HCT116 (cell line): Measurements from ENCODE around the gene SLC2A1. TPM values are rescaled to one million over a fixed set of nuclear protein-coding genes. Genes with fewer than 3 reads are reported as not detected.

ENCODE experiments used
- ATAC-seq: fragments of 200-7000 bp; cut with Tn5 transposase; 2 replicates; pipeline ENCODE4 v1.9.1; 2020; ENCODE audit warnings: mild to moderate bottlenecking, moderate library complexity
- BruUV-seq: library from RNA; stranded (reverse); fragments of 400-500 nt; replicated peaks from 2 replicates; lab custom pipeline; 2021; lab: Mats Ljungman, UMichigan
- CTCF ChIA-PET: fragments of 300-600 bp; sonication (Branson Sonifier 250); formaldehyde crosslinking; loops from one replicate; lab custom pipeline; 2021; ENCODE audit warnings: antibody characterized with exemption; lab: Charles Lee
- POLR2A ChIA-PET: fragments of 300-600, 350-600 bp; sonication (Branson Sonifier 250); formaldehyde crosslinking; loops from one replicate; lab custom pipeline; 2021; ENCODE audit warnings: antibody characterized with exemption; lab: Charles Lee
- RAD21 ChIA-PET, 2 experiments: fragments of 300-600 bp; sonication (Branson Sonifier 250); formaldehyde crosslinking; loops; one replicate each; lab custom pipeline; 2023; ENCODE audit warnings: low total read pairs in 2 of 2; ENCODE audit not compliant: uncharacterized antibody in 2 of 2, unreplicated experiment in 2 of 2, low non-redundant PET in 1 of 2; lab: Charles Lee
- DNase-seq: peaks from one replicate; pipeline ENCODE4 v3.0.0-alpha.2; 2010; ENCODE audit warnings: low read depth, low spot score
- H2AFZ ChIP-seq: fragments of 200-600 bp; shearing (Covaris generic), sonication (generic); 2 replicates; pipeline ENCODE4 v1.6.1; 2017; ENCODE audit warnings: low read depth, mixed run types, mixed read lengths, antibody characterized with exemption, low read length; ENCODE audit not compliant: poor library complexity, severe bottlenecking
- H3K27ac ChIP-seq: 2 replicates; pipeline ENCODE4 v1.5.1; 2012; ENCODE audit warnings: low read depth, low read length
- H3K27me3 ChIP-seq: fragments of 200-600 bp; sonication (generic); 2 replicates; pipeline ENCODE4 v1.6.1; 2016; ENCODE audit warnings: mixed run types, low read length, mixed read lengths; ENCODE audit not compliant: insufficient read depth
- H3K36me3 ChIP-seq, 2 experiments: fragments of 200-500 bp in 1 of 2; fragments of 200-600 bp in 1 of 2; sonication (Bioruptor generic) in 1 of 2; sonication (generic) in 1 of 2; 2 replicates each; pipeline versions ENCODE4 v1.5.1 to v1.6.1; 2014 to 2016; ENCODE audit warnings: low read length in 2 of 2, inconsistent platforms in 1 of 2, mixed read lengths in 1 of 2, mixed run types in 1 of 2; ENCODE audit not compliant: insufficient read depth in 2 of 2, control insufficient read depth in 1 of 2
- H3K4me1 ChIP-seq, 2 experiments: fragments of 200-600 bp in 1 of 2; sonication (generic) in 1 of 2; 2 replicates each; pipeline versions ENCODE4 v1.5.1 to v1.6.1; 2012 to 2017; ENCODE audit warnings: low read length in 2 of 2, inconsistent platforms in 1 of 2, mild to moderate bottlenecking in 1 of 2, mixed read lengths in 1 of 2, mixed run types in 1 of 2, moderate library complexity in 1 of 2; ENCODE audit not compliant: insufficient read depth in 2 of 2, control insufficient read depth in 1 of 2
- H3K4me2 ChIP-seq: fragments of 200-600 bp; sonication (generic); 2 replicates; pipeline ENCODE4 v1.6.1; 2017; ENCODE audit warnings: mixed run types, low read length, mixed read lengths
- H3K4me3 ChIP-seq, 2 experiments: fragments of 200-600 bp in 1 of 2; sonication (generic) in 1 of 2; replicated peaks in 1 of 2; 2 replicates each; pipeline ENCODE4 v1.5.1; 2011 to 2016; ENCODE audit warnings: low read length in 2 of 2, control low read depth in 1 of 2, low read depth in 1 of 2, mild to moderate bottlenecking in 1 of 2, mixed read lengths in 1 of 2, mixed run types in 1 of 2
- H3K79me2 ChIP-seq: fragments of 200-600 bp; sonication (generic); 2 replicates; pipeline ENCODE4 v1.6.1; 2017; ENCODE audit warnings: mild to moderate bottlenecking, mixed run types, low read length, moderate library complexity, mixed read lengths; ENCODE audit not compliant: insufficient read depth
- H3K9ac ChIP-seq: fragments of 200-600 bp; sonication (generic); 2 replicates; pipeline ENCODE4 v1.6.1; 2016; ENCODE audit warnings: low read length, mixed read lengths
- H3K9me2 ChIP-seq: fragments of 200-600 bp; sonication (generic), shearing (Covaris generic); 2 replicates; pipeline ENCODE4 v1.6.1; 2017; ENCODE audit warnings: mixed run types, mild to moderate bottlenecking, moderate library complexity; ENCODE audit not compliant: insufficient read depth
- H3K9me3 ChIP-seq, 2 experiments: fragments of 200-500 bp in 1 of 2; fragments of 200-600 bp in 1 of 2; sonication (Bioruptor generic) in 1 of 2; sonication (generic) in 1 of 2; 2 replicates each; pipeline ENCODE4 v1.6.1; 2014 to 2017; ENCODE audit warnings: low read length in 2 of 2, mixed read lengths in 2 of 2, inconsistent platforms in 1 of 2, low read depth in 1 of 2, mild to moderate bottlenecking in 1 of 2, mixed run types in 1 of 2, moderate library complexity in 1 of 2; ENCODE audit not compliant: control insufficient read depth in 1 of 2, insufficient read depth in 1 of 2
- H4K20me1 ChIP-seq: fragments of 200-600 bp; sonication (generic), shearing (Covaris generic); 2 replicates; pipeline ENCODE4 v1.6.1; 2017; ENCODE audit warnings: mixed run types, mild to moderate bottlenecking, moderate library complexity; ENCODE audit not compliant: insufficient read depth
- CBX3 ChIP-seq: IDR thresholded peaks from 2 replicates; pipeline ENCODE4 v1.6.1; 2012; ENCODE audit warnings: low read depth
- ELF1 ChIP-seq: IDR thresholded peaks from 2 replicates; pipeline ENCODE4 v1.6.1; 2012; ENCODE audit warnings: low read depth, borderline replicate concordance
- FOSL1 ChIP-seq: IDR thresholded peaks from 2 replicates; pipeline ENCODE4 v1.6.1; 2012; ENCODE audit warnings: low read depth
- POLR2A ChIP-seq: IDR thresholded peaks from 2 replicates; pipeline ENCODE4 v1.7.0; 2011; ENCODE audit warnings: borderline replicate concordance; ENCODE audit not compliant: insufficient read depth, insufficient read length; ENCODE audit errors: extremely low read depth
- POLR2AphosphoS5 ChIP-seq: IDR thresholded peaks from 2 replicates; pipeline ENCODE4 v1.6.1; 2011; ENCODE audit warnings: mild to moderate bottlenecking, low read depth, low read length, moderate library complexity
- TCF7L2 ChIP-seq: IDR thresholded peaks from 2 replicates; pipeline ENCODE4 v1.7.0; 2011; ENCODE audit warnings: borderline replicate concordance, inconsistent platforms; ENCODE audit not compliant: insufficient read depth, insufficient read length; ENCODE audit errors: extremely low read depth
- ZNF274 ChIP-seq: fragments of 200-500 bp; sonication (Bioruptor generic); IDR thresholded peaks from 2 replicates; pipeline ENCODE4 v1.6.1; 2014; ENCODE audit warnings: mild to moderate bottlenecking, low read depth, low read length, inconsistent platforms
- intact Hi-C: fragments of 100-400 bp; cut with micrococcal nuclease; formaldehyde crosslinking; loops from 2 replicates; pipeline ENCODE4 v1.10.0; 2022
- total RNA-seq: library from RNA; stranded (reverse); gene quantifications from one replicate; pipeline ENCODE4 v1.2.1, GENCODE V29; 2021; ENCODE audit not compliant: unreplicated experiment
- TF ChIP-seq, protein P1 (sequence below), 3 experiments: fragments of 200-600 bp in 1 of 3; sonication (generic) in 1 of 3; IDR thresholded peaks in 2 of 3; conservative IDR thresholded peaks in 1 of 3; 2 replicates each; pipeline ENCODE4 v1.5.1; 2012 to 2017; ENCODE audit warnings: low read depth in 2 of 3, low read length in 2 of 3, antibody characterized with exemption in 1 of 3, borderline replicate concordance in 1 of 3, control low read depth in 1 of 3, mild to moderate bottlenecking in 1 of 3, mixed read lengths in 1 of 3, mixed run types in 1 of 3, moderate library complexity in 1 of 3; ENCODE audit not compliant: insufficient read depth in 1 of 3
- TF ChIP-seq, protein P2 (sequence below): IDR thresholded peaks from 2 replicates; pipeline ENCODE4 v1.6.1; 2012

Gene SLC2A1
- total RNA-seq, 1 experiment from 2014 or later = 248 TPM

DNA sequence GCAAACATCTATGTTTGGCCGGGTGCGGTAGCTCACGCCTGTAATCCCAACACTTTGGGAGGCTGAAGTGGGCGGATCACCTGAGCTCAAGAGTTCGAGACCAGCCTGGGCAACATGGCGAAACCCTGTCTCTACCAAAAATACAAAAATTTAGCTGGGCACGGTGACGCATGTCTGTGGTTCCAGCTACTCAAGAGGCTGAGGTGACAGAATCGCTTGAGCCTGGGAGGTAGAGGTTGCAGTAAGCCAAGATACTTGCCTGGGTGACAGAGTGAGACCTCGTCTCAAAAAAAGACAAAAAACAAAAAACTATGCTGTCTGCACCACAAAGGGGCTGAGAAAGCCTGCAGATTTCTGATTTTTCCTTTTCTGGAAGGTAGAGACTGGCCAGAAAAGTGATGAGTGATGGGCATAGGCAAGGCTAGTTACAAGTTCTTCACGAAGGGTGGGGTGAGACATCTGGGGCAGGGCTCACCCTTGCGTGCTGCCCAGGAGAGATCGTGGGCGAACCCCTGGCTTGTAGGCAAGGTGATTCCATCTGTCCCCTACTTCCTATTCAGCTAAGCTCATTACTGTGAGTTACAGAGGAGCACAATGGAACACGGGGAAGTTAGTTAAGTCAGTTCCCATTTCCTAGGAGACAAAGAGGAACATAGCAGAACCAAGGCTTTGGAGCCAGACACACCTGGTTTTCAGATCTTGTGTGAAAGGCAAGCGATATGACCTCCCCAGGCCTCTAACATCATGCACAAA, 3.2 kb downstream of the SLC2A1 start:
- BruUV-seq = no TSS peak
- Histone ChIP-seq H3K9me3 (no peaks in the 10 kb centered on the region), H4K20me1 (peaks cover 17% of the 10 kb centered on the region; the same call in 1 of the 2 replicates), H2AFZ (no peak overlapping the region), H3K27me3 (no peaks in the 10 kb centered on the region), H3K4me3 (peak overlapping the region in 1 of 2 experiments; percentile 1; a peak in 2 of 4 replicates), H3K4me2 (peak overlapping the region; percentile 22; the same call in 1 of the 2 replicates), H3K9ac (0 out of 2 replicates have a peak overlapping the region, but pooled peaks have one; percentile 1), H3K4me1 (peaks cover 45 to 80% of the 10 kb centered on the region in 2 experiments; a peak in 3 of 4 replicates), H3K9me2 (no peaks in the 10 kb centered on the region), H3K79me2 (peaks cover 95% of the 10 kb centered on the region), H3K27ac (peak overlapping the region; percentile 31), H3K36me3 (peaks cover 0 to 21% of the 10 kb centered on the region in 2 experiments; a peak in 3 of 4 replicates)
- RAD21 ChIA-PET = no interaction called here
- DNase-seq (no peak), ATAC-seq (no peak)
- CTCF ChIA-PET = no interaction called here
- TF ChIP-seq ELF1 (no peak), POLR2AphosphoS5 (0 out of 2 replicates have a peak, but pooled peaks have one; percentile 7)
- POLR2A ChIA-PET = interaction anchor here (0.6 to 1.9 kb wide), 4 partner anchors 12 to 118 kb away, joined by 3 to 5 read pairs (median 4); no protein-coding TSS in a partner anchor
- intact Hi-C loops = no loop called here

DNA sequence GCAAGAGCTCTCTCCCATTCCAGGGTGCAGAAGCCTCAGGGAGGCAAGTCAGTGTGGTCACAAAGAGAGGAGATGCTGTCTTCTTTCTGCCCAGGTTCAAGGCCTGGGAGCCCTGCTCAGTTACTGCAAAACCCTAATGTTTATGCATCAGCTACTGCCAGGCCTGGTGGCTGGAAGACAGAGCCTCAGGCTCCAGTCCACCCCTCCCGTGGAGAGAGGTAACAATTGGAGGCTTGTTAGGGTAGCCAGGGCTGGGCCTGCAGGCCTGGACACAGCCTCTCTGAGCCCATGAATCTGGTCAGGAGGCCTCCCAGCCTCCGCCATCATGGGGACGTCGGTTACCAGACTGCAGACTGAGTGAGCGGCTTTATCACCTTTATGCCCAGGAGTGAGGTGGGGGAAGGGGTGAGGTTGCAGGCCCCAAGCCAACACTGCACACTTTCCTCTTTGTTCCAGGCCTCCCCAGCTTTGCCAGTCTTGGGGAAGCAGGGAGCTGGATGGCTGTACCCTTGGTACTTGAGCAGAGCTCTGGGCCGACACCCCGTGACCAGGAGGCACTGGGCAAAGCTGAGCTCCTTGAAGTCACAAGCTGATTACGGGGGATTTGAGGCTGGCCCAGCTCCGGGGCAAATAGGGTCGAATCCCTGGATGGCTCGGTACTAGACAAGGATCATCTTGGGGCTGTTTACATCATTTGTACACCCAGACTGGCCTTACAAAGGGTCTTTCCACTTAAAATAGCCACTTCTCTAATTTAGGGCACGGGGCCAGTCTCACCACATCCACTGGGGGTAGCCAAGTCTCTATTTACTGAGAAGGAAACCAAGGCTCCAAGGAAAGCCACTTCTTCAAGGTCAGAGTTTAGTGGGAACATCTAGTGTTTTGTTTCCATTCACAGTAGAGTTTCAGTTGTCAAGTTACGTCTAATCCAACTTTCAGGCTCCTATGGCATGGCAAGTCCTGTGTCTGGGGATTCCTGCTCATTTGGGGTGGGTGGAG, 5.2 kb downstream of the SLC2A1 start:
- DNase-seq (no peak), ATAC-seq (no peak)
- POLR2A ChIA-PET = interaction anchor here (1.0 to 2.1 kb wide), 2 partner anchors 9 to 11 kb away, joined by 3 to 11 read pairs; no protein-coding TSS in a partner anchor
- peaks cover 0 to 21% of the 10 kb centered on the region in 2 experiments; a peak in 3 of 4 replicates for H3K36me3 ChIP-seq
- TF ChIP-seq, protein P1, sequence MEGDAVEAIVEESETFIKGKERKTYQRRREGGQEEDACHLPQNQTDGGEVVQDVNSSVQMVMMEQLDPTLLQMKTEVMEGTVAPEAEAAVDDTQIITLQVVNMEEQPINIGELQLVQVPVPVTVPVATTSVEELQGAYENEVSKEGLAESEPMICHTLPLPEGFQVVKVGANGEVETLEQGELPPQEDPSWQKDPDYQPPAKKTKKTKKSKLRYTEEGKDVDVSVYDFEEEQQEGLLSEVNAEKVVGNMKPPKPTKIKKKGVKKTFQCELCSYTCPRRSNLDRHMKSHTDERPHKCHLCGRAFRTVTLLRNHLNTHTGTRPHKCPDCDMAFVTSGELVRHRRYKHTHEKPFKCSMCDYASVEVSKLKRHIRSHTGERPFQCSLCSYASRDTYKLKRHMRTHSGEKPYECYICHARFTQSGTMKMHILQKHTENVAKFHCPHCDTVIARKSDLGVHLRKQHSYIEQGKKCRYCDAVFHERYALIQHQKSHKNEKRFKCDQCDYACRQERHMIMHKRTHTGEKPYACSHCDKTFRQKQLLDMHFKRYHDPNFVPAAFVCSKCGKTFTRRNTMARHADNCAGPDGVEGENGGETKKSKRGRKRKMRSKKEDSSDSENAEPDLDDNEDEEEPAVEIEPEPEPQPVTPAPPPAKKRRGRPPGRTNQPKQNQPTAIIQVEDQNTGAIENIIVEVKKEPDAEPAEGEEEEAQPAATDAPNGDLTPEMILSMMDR (IDR thresholded peaks at IDR 0.05 in 2 of 3, conservative IDR thresholded peaks at IDR 0.05 in 1 of 3; ENCODE audit: borderline replicate concordance in 1 of 3, insufficient read depth in 1 of 3, low read depth in 2 of 3, low read length in 2 of 3) = no peak
- TF ChIP-seq, protein P2, sequence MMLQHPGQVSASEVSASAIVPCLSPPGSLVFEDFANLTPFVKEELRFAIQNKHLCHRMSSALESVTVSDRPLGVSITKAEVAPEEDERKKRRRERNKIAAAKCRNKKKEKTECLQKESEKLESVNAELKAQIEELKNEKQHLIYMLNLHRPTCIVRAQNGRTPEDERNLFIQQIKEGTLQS = no peak
- no peak for TF ChIP-seq FOSL1
- TF ChIP-seq POLR2A = no peak
- TF ChIP-seq ZNF274 = no peak
- TF ChIP-seq CBX3 = no peak
- no peak for TF ChIP-seq TCF7L2
- intact Hi-C loops = no loop called here
- H3K9ac ChIP-seq = 0 out of 2 replicates have a peak overlapping the region, but pooled peaks have one; percentile 12
- H3K9me2 ChIP-seq = no peaks in the 10 kb centered on the region
- BruUV-seq = no TSS peak
- no peaks in the 10 kb centered on the region for H3K27me3 ChIP-seq
- H3K4me3 ChIP-seq = no peak overlapping the region
- H3K4me1 ChIP-seq = peaks cover 54 to 85% of the 10 kb centered on the region in 2 experiments
- H3K27ac ChIP-seq = peak overlapping the region; percentile 55
- no peak overlapping the region for H2AFZ ChIP-seq
- H3K4me2 ChIP-seq = peak overlapping the region; percentile 3
- H3K9me3 ChIP-seq = no peaks in the 10 kb centered on the region
- H4K20me1 ChIP-seq = peaks cover 17% of the 10 kb centered on the region; the same call in 1 of the 2 replicates
- RAD21 ChIA-PET = interaction anchor here in 1 of 2 experiments (1.1 kb wide), 1 partner anchor 120 kb away, joined by 3 read pairs; no protein-coding TSS in a partner anchor
- peaks cover 98% of the 10 kb centered on the region for H3K79me2 ChIP-seq
- CTCF ChIA-PET = interaction anchor here (1.2 kb wide), 1 partner anchor 120 kb away, joined by 5 read pairs; no protein-coding TSS in a partner anchor
